H9 (cell line): ENCODE measurements around the gene PKP1. TPM values are rescaled to one million over a fixed set of nuclear protein-coding genes. Genes with fewer than 3 reads are reported as not detected.

Experiments
- DNase-seq: peaks from one replicate; pipeline ENCODE4 v3.0.0-alpha.2; 2017
- H2AFZ ChIP-seq: one replicate; pipeline ENCODE4 v1.6.1; 2013; ENCODE audit warnings: mild to moderate bottlenecking, low read length, control low read depth, moderate library complexity
- H2AK5ac ChIP-seq: 2 replicates; pipeline ENCODE4 v1.6.1; 2013; ENCODE audit warnings: low read length, control low read depth, mixed read lengths; ENCODE audit not compliant: insufficient read length
- H2BK120ac ChIP-seq: one replicate; pipeline ENCODE4 v1.6.1; 2013; ENCODE audit warnings: low read depth, mild to moderate bottlenecking, low read length, control low read depth, inconsistent platforms; ENCODE audit not compliant: poor library complexity, severe bottlenecking
- H2BK12ac ChIP-seq: 2 replicates; pipeline ENCODE4 v1.6.1; 2013; ENCODE audit warnings: low read length, control low read depth, mixed read lengths, low read depth; ENCODE audit not compliant: insufficient read length
- H2BK15ac ChIP-seq: 2 replicates; pipeline ENCODE4 v1.6.1; 2013; ENCODE audit warnings: low read depth, low read length, control low read depth
- H2BK20ac ChIP-seq: one replicate; pipeline ENCODE4 v1.6.1; 2013; ENCODE audit warnings: low read depth, mild to moderate bottlenecking, low read length, control low read depth, inconsistent platforms; ENCODE audit not compliant: poor library complexity, severe bottlenecking
- H2BK5ac ChIP-seq: 2 replicates; pipeline ENCODE4 v1.6.1; 2013; ENCODE audit warnings: low read length, control low read depth, mixed read lengths; ENCODE audit not compliant: insufficient read length
- H3K14ac ChIP-seq: 2 replicates; pipeline ENCODE4 v1.6.1; 2013; ENCODE audit warnings: low read length, control low read depth; ENCODE audit not compliant: insufficient read depth
- H3K18ac ChIP-seq: 2 replicates; pipeline ENCODE4 v1.6.1; 2013; ENCODE audit warnings: low read depth, mild to moderate bottlenecking, mixed read lengths, low read length, control low read depth; ENCODE audit not compliant: insufficient read length
- H3K23ac ChIP-seq: 2 replicates; pipeline ENCODE4 v1.6.1; 2013; ENCODE audit warnings: low read length, control low read depth, mixed read lengths, low read depth; ENCODE audit not compliant: insufficient read length
- H3K23me2 ChIP-seq: 2 replicates; pipeline ENCODE4 v1.6.1; 2013; ENCODE audit warnings: low read depth, mild to moderate bottlenecking, mixed read lengths, low read length, control low read depth; ENCODE audit not compliant: insufficient read length, poor library complexity, severe bottlenecking
- H3K27ac ChIP-seq: 2 replicates; pipeline ENCODE4 v1.5.1; 2013; ENCODE audit warnings: low read length, control low read depth, mixed read lengths, low read depth; ENCODE audit not compliant: insufficient read length
- H3K27me3 ChIP-seq: 2 replicates; pipeline ENCODE4 v1.6.1; 2013; ENCODE audit warnings: low read length, control low read depth, inconsistent platforms; ENCODE audit not compliant: insufficient read depth
- H3K4ac ChIP-seq: 2 replicates; pipeline ENCODE4 v1.6.1; 2013; ENCODE audit warnings: low read depth, mild to moderate bottlenecking, control low read depth, inconsistent platforms, low read length, moderate library complexity
- H3K4me1 ChIP-seq: 2 replicates; pipeline ENCODE4 v1.6.1; 2013; ENCODE audit warnings: low read length, control low read depth, inconsistent platforms; ENCODE audit not compliant: insufficient read depth
- H3K4me2 ChIP-seq: 2 replicates; pipeline ENCODE4 v1.6.1; 2013; ENCODE audit warnings: low read length, control low read depth, mixed read lengths; ENCODE audit not compliant: insufficient read length, insufficient read depth
- H3K56ac ChIP-seq: 2 replicates; pipeline ENCODE4 v1.6.1; 2013; ENCODE audit warnings: low read depth, mild to moderate bottlenecking, mixed read lengths, low read length, control low read depth; ENCODE audit not compliant: insufficient read length
- H3K79me1 ChIP-seq: 2 replicates; pipeline ENCODE4 v1.6.1; 2013; ENCODE audit warnings: low read depth, mild to moderate bottlenecking, moderate library complexity, low read length, control low read depth, inconsistent platforms; ENCODE audit not compliant: insufficient read depth, poor library complexity, severe bottlenecking
- H3K79me2 ChIP-seq: 2 replicates; pipeline ENCODE4 v1.6.1; 2013; ENCODE audit warnings: low read length, control low read depth, inconsistent platforms; ENCODE audit not compliant: insufficient read depth
- H3K9ac ChIP-seq: 2 replicates; pipeline ENCODE4 v1.6.1; 2013; ENCODE audit warnings: low read length, control low read depth, mixed read lengths; ENCODE audit not compliant: insufficient read length; ENCODE audit errors: extremely low read depth
- H3K9me3 ChIP-seq: one replicate; pipeline ENCODE4 v1.6.1; 2013; ENCODE audit warnings: low read depth, low read length, inconsistent platforms; ENCODE audit not compliant: control insufficient read depth
- H3T11ph ChIP-seq: one replicate; pipeline ENCODE4 v1.6.1; 2013; ENCODE audit warnings: mild to moderate bottlenecking, low read length, control low read depth, inconsistent platforms
- H4K20me1 ChIP-seq: one replicate; pipeline ENCODE4 v1.6.1; 2013; ENCODE audit not compliant: control insufficient read depth, insufficient read length, insufficient read depth
- H4K5ac ChIP-seq: 2 replicates; pipeline ENCODE4 v1.6.1; 2013; ENCODE audit warnings: low read depth, mild to moderate bottlenecking, mixed read lengths, low read length, control low read depth; ENCODE audit not compliant: insufficient read length
- H4K8ac ChIP-seq: replicated peaks from 2 replicates; pipeline ENCODE4 v1.6.1; 2013; ENCODE audit warnings: low read length, control low read depth, mixed read lengths, low read depth; ENCODE audit not compliant: insufficient read length
- H4K91ac ChIP-seq: 2 replicates; pipeline ENCODE4 v1.6.1; 2013; ENCODE audit warnings: low read depth, mild to moderate bottlenecking, moderate library complexity, mixed read lengths, low read length, control low read depth; ENCODE audit not compliant: insufficient read length
- H3K27ac Mint-ChIP-seq, 3 experiments: 2 replicates in 2 of 3; 3 replicates in 1 of 3; pipeline ENCODE4 v1.8.0; 2020 to 2021; ENCODE audit warnings: mixed read lengths in 3 of 3, mild to moderate bottlenecking in 1 of 3, moderate library complexity in 1 of 3
- H3K27me3 Mint-ChIP-seq: 2 replicates; pipeline ENCODE4 v1.8.0; 2021; ENCODE audit warnings: low read depth, mild to moderate bottlenecking, moderate library complexity, mixed read lengths
- H3K36me3 Mint-ChIP-seq, 3 experiments: 2 replicates in 2 of 3; 3 replicates in 1 of 3; pipeline ENCODE4 v1.8.0; 2020 to 2021; ENCODE audit warnings: low read depth in 3 of 3, mixed read lengths in 3 of 3; ENCODE audit not compliant: insufficient read depth in 1 of 3
- H3K4me1 Mint-ChIP-seq, 2 experiments: 2 replicates each; pipeline ENCODE4 v1.8.0; 2020; ENCODE audit warnings: mixed read lengths in 2 of 2
- H3K4me3 Mint-ChIP-seq, 2 experiments: 2 replicates in 1 of 2; 3 replicates in 1 of 2; pipeline ENCODE4 v1.8.0; 2020 to 2021; ENCODE audit warnings: mild to moderate bottlenecking in 2 of 2, mixed read lengths in 2 of 2, moderate library complexity in 1 of 2
- H3K9me3 Mint-ChIP-seq, 2 experiments: 2 replicates in 1 of 2; 3 replicates in 1 of 2; pipeline ENCODE4 v1.8.0; 2020; ENCODE audit warnings: mild to moderate bottlenecking in 2 of 2, mixed read lengths in 2 of 2, moderate library complexity in 1 of 2
- CTCF ChIP-seq: fragments of 200-600 bp; sonication (generic); conservative IDR thresholded peaks from 3 replicates; pipeline ENCODE4 v1.8.0; 2021; ENCODE audit warnings: antibody characterized with exemption, mild to moderate bottlenecking
- WGBS: extraction: QIAGEN DNeasy Blood & Tissue Kit; methylation state at CpG from one replicate; pipeline ENCODE4 v1.1.7; 2013; ENCODE audit warnings: missing lambda C conversion rate, low lambda C conversion rate, mixed read lengths; ENCODE audit not compliant: insufficient read length; ENCODE audit errors: extremely low coverage; 5-methylcytosine and 5-hydroxymethylcytosine counted together
- total RNA-seq: library from RNA; stranded (reverse); gene quantifications from 2 replicates; pipeline ENCODE4 v1.2.1, GENCODE V29; 2021

PKP1 gene
- total RNA-seq, 1 experiment from 2014 or later: 0.09 TPM

- Mint-ChIP-seq H3K27me3 (peaks cover 13% of the 10 kb centered on the region), H3K36me3 (no peaks in the 10 kb centered on the region; a peak in 1 of 7 replicates), H3K27ac (no peak overlapping the region; a peak in 1 of 7 replicates), H3K9me3 (no peaks in the 10 kb centered on the region), H3K4me3 (no peak overlapping the region), H3K4me1 (0 out of 4 replicates have a peak, but pooled peaks cover 0 to 2% of the 10 kb centered on the region in 2 experiments)
- no peak overlapping the region for H2AFZ ChIP-seq
- H3K4me1 ChIP-seq: no peaks in the 10 kb centered on the region
- H3K27ac ChIP-seq: no peak overlapping the region
- no peak overlapping the region for H4K5ac ChIP-seq
- no peak overlapping the region for H3K23ac ChIP-seq
- H3K79me2 ChIP-seq: no peaks in the 10 kb centered on the region
- WGBS: no CpG with 5 or more reads among the region's 4 CpGs
- H3K4me2 ChIP-seq: no peak overlapping the region
- DNase-seq: no peak
- no peak overlapping the region for H2BK20ac ChIP-seq
- no peak overlapping the region for H2BK12ac ChIP-seq
- H3K14ac ChIP-seq: no peak overlapping the region; the same call in 1 of the 2 replicates
- no peak overlapping the region for H3K18ac ChIP-seq
- no peaks in the 10 kb centered on the region for H3K9me3 ChIP-seq
- no peak overlapping the region for H4K8ac ChIP-seq
- H3K23me2 ChIP-seq: no peaks in the 10 kb centered on the region
- H3K9ac ChIP-seq: no peak overlapping the region
- H4K20me1 ChIP-seq: no peaks in the 10 kb centered on the region
- no peak overlapping the region for H4K91ac ChIP-seq
- H2BK120ac ChIP-seq: no peak overlapping the region
- no peak overlapping the region for H2BK5ac ChIP-seq
- no peak overlapping the region for H2AK5ac ChIP-seq
- no peak overlapping the region for H2BK15ac ChIP-seq
- H3K27me3 ChIP-seq: no peaks in the 10 kb centered on the region
- no peaks in the 10 kb centered on the region for H3K79me1 ChIP-seq
- no peak overlapping the region for H3K4ac ChIP-seq
- no peak overlapping the region for H3T11ph ChIP-seq
- no peak overlapping the region for H3K56ac ChIP-seq
- TF ChIP-seq CTCF: no peak
Observed at GRCh38 chr1:201324306-201324705, 41.0 kb downstream of the PKP1 start.
